Prostate gland (tissue), 2 donors: ENCODE data around the gene COL23A1.

ENCODE experiments used
- POLR2A ChIP-seq: fragments of 450-650 bp; IDR thresholded peaks from one replicate; pipeline ENCODE4 v1.6.1; 2016; ENCODE audit warnings: antibody characterized with exemption, mild to moderate bottlenecking
- POLR2AphosphoS5 ChIP-seq: sonication (generic); formaldehyde crosslinking; IDR thresholded peaks from one replicate; pipeline ENCODE4 v1.6.1; 2017; ENCODE audit warnings: antibody characterized with exemption
- TF ChIP-seq, protein P1 (sequence below), 4 experiments: fragments of 200-600 bp in 2 of 4; fragments of 450-650 bp in 2 of 4; sonication (generic) in 2 of 4; IDR thresholded peaks; 1 replicate in 3 of 4; 2 replicates in 1 of 4; pipeline ENCODE4 v1.5.1; 2016 to 2019; ENCODE audit warnings: antibody characterized with exemption in 4 of 4, mild to moderate bottlenecking in 2 of 4, moderate library complexity in 2 of 4

- TF ChIP-seq, protein P1, sequence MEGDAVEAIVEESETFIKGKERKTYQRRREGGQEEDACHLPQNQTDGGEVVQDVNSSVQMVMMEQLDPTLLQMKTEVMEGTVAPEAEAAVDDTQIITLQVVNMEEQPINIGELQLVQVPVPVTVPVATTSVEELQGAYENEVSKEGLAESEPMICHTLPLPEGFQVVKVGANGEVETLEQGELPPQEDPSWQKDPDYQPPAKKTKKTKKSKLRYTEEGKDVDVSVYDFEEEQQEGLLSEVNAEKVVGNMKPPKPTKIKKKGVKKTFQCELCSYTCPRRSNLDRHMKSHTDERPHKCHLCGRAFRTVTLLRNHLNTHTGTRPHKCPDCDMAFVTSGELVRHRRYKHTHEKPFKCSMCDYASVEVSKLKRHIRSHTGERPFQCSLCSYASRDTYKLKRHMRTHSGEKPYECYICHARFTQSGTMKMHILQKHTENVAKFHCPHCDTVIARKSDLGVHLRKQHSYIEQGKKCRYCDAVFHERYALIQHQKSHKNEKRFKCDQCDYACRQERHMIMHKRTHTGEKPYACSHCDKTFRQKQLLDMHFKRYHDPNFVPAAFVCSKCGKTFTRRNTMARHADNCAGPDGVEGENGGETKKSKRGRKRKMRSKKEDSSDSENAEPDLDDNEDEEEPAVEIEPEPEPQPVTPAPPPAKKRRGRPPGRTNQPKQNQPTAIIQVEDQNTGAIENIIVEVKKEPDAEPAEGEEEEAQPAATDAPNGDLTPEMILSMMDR (IDR thresholded peaks at IDR 0.05) = no peak
- TF ChIP-seq POLR2AphosphoS5 = no peak
- TF ChIP-seq POLR2A = no peak
Measured at GRCh38 chr5:178602752-178603151, 12.6 kb upstream of the COL23A1 start.
